ENCODE results near the gene CHTOP.
"Not testable (repeated sequence)": the region's sequence is repeated elsewhere in the genome, so short reads cannot be mapped to it uniquely, and the experiment has no call there.

Gene CHTOP

GRCh38 chr1:153633754-153634665 lies at the start of gene CHTOP:
Gene CHTOP (plus strand): TSS chr1:153634066. CDS start chr1:153636589, 2,523 bp downstream.
- DNase-seq = peak; percentile 98

DNA sequence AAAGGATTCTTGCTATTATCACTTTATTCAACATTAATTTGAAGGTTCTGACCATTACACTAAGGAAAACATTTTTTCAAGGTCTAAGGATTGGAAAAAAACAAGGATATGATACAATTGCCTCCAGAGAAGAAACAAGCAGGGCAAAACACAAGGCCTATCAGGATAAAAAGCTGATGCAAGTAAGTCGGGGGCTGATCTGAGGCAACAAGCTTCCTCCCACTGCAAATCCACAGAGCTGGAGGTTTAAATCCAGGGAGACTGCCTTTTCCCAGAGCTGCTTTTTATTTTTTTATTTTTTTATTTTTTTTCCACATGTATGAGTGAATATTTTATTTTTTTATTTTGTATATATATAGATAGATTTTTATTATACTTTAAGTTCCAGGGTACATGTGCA lies 48.9 kb upstream of the CHTOP start:
- no peak for DNase-seq

GRCh38 chr1:153586347-153586746 lies 47.5 kb upstream of the CHTOP start:
- no peak for DNase-seq

GRCh38 chr1:153587314-153587713 lies 46.6 kb upstream of the CHTOP start:
- peak; percentile 64 for DNase-seq

GRCh38 chr1:153588033-153588432 lies 45.8 kb upstream of the CHTOP start:
- DNase-seq = not testable (repeated sequence)

DNA sequence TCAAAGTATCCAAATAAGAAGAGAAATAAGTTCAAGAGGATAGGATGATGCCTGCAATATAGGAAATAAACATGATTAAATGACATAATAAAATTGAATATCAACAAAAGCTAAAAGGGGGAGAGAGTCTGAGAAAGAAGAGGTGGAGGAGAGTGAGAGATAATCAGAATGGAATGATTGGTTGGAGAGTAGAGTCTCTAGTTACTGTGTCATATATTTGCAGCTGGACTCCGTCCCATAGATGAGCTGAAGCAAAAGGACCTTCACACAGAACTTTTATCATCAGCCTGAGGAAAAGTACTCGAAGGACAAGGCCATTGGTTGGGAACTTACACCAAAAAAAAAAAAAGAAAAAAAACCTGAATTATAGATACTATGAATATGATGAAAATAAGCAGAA lies 45.4 kb upstream of the CHTOP start:
- DNase-seq = no peak

DNA sequence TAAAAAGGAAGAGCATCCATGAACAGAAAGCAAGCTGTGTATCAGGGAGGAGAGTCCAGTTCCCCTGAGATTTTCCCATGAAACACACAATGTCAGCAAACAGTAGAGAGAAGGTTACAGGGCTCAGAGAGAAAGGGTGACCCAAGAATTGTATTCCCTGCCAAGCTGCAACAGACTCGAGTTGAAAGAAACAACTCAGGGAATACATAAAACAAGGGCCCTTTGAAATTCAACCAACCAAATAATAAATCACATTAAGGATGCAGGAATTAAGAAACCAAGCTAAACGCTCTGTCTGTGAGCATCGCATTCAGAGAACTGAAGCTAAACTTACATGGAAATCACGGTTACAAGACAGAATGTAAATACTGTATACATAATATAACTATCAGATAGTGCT lies 41.1 kb upstream of the CHTOP start:
- DNase-seq = no peak

- peak; percentile 47 for DNase-seq
Measured at GRCh38 chr1:153597206-153597605, 36.7 kb upstream of the CHTOP start.

DNA sequence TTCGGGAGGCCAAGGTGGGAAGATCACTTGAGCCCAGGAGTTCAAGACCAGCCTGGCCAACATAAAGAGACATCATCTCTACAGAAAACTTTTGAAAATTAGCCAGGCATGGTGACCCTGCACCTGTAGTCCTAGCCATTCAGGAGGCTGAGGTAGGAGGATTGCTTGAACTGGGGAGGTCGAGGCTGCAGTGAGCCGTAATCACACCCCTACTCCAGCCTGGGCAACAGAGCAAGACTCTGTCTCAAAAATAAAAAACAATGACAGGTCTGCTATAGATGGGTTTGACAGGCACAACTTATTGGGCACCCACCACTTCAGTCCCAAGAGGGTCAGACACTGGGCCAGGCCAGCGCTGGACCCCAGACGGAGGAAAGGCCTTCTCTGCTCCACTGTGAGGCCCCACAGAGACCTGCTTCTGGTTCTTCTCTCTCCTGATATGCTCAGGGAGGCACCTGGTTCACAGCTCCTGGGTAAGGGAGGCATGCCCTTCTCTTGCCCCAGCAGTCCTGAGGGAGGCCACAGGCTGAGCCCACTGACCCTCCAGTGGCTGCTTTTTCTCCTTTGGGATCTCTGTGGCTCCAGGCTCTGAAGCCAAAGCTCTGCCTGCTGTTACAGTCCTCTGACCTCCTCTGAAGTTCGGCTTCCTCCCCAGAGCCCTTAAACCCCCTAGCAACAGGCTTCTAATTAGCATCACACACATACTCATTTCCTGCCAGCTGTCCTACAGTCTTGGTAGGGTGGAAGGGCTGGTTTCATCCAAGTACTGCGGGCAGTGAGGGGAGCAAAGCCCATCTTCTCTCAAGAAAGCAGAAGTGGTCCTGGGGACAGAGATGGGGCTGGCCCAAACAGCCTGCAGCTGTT lies 35.3 kb upstream of the CHTOP start:
- peak; percentile 82 for DNase-seq

DNA sequence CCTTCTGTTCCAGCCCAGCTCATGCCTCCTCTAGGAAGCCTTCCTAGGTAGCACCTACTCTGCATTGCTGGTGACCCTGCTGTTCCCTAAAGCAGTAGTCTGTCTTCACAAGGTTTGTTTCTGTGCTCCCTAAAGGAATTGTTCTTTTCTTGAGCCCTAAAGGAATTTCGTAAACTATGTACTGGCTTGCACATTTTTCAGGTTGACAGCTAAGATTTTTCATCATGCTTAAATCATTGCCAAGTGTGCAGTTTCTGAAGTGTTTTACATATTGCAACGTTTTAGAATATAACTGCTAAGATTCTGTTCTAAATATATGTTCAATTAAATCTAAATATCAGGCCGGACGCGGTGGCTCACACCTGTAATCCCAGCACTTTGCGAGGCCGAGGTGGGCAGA lies 34.0 kb upstream of the CHTOP start:
- DNase-seq = no peak

DNA sequence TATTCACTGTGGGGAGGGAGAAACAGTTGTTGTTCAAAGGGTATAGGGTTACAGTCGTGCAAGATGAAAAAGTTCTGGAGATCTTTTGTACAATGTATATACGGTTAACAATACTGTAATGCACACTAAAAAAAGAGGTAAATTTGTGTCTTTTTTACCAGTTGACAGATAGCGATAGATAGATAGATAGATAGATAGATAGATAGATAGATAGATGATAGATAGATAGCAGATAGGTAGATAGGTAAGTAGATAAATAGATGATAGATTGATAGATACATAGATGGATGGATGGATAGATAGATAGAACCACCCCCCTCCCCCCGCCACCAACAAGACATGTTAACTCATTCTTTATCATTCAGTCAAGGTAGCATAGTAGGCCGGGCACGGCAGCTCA lies 31.1 kb upstream of the CHTOP start:
- DNase-seq = no peak

GRCh38 chr1:153606194-153606593 lies 27.7 kb upstream of the CHTOP start:
- DNase-seq = no peak

DNA sequence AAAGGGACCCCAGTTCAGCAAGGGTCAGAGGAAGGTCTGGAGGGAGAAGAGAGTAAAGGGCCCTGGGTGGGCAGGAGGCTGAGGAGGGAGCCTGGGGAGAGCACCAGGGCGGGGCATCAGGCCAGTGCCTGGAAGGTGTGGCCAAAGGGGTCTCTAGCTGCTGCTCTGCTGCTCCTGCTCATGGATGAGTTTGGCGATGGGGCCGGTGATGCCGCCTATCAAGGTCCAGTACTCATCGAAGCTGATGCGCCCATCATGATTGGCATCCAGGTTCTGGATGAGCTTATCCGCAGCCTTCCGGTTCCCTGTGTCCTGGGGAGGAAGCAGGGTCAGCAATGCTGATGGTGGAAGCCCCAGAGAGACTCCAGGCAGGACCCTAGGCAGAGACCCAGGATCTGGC lies 26.5 kb upstream of the CHTOP start:
- no peak for DNase-seq

DNA sequence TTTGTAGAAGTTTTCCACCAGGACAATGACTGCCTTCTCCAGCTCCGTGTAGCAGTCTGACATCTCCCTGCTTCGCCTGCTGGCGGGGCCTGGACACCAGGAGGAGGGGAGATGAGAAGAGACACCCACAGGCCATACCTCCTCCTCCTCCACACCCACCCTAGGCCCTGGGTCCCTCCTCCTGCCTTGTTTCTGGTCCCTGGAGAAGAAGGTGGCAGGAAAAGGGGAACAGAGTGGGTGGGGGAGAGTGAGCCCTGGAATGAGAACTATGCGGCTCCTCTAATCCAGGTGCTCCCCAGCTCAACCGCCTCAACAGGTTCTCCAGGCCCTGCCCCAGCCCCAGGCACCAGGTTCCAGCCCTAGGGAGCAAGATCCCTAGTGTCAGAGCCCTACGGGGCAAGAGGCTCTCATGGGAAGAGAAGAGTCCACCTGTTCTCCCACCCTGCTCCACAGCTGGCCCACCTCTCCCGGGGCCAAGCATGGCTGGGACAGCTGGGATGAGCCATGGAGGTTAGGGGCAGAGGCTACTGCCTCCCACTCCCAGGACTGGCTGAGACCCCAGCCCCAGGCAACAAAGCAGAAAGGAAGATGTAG lies 25.7 kb upstream of the CHTOP start:
- peak; percentile 78 for DNase-seq

DNA sequence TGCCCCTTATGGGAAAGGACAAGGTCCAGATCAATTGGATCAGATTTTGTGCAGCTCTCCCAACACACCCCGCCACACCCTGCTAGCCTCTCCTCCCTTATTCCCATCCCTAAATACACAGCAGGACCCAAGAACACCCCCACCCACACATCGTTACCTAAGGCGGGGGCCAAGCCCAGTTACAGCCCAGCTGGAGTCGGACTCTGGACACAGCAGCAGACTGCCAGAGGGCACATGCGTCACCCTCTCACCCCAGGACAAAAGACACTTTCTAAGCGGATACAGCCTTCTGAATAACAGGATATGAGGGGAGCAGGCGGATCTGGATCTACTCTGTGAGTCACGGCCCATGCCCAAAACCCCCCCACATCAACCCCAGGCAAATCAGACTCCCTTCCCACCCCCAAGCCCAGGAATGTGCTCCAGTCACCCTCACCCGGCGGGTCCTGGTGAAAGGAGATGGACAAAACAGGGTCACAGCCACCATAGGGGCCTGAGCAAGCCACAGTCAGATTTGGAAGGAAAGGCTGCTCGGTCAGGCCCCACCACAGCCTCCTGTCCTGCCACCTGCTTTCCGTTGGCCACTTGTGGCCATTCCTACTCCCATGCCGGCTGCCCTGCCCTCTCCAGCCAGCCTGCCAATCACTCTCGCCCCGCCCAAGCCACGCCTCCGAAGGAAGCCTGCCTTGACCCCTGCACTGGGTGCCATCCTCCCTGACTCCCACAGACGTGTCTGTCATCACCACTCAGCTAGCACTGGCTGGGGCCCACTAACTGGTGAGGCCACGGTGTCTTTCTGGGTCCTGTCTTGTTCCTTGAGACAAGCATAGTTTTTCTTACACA lies 24.9 kb upstream of the CHTOP start:
- peak; percentile 98 for DNase-seq

- peak; percentile 62 for DNase-seq
Measured at GRCh38 chr1:153609585-153609907, 24.3 kb upstream of the CHTOP start.

GRCh38 chr1:153610334-153610733 lies 23.5 kb upstream of the CHTOP start:
- peak; percentile 95 for DNase-seq

- DNase-seq = no peak
Measured at GRCh38 chr1:153610811-153611301, 23.0 kb upstream of the CHTOP start.

DNA sequence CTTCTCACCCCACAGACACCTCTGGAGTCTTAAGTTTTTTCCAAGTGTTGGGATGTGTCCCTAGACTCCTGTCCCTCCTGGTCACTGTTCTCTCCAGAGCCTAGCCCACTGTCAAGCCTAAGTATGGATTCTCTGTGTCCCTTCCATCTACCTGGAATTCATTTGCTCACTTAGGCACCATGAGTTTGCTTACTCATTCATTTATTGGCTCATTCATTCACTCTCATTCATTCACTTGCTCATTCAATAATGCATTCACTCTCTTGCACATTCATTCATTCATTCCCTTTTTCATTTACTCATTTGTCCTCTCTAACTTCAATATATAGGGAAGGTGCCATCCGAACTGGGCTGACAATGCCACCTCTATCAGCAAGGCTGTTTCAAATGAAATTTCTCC lies 22.5 kb upstream of the CHTOP start:
- no peak for DNase-seq

DNA sequence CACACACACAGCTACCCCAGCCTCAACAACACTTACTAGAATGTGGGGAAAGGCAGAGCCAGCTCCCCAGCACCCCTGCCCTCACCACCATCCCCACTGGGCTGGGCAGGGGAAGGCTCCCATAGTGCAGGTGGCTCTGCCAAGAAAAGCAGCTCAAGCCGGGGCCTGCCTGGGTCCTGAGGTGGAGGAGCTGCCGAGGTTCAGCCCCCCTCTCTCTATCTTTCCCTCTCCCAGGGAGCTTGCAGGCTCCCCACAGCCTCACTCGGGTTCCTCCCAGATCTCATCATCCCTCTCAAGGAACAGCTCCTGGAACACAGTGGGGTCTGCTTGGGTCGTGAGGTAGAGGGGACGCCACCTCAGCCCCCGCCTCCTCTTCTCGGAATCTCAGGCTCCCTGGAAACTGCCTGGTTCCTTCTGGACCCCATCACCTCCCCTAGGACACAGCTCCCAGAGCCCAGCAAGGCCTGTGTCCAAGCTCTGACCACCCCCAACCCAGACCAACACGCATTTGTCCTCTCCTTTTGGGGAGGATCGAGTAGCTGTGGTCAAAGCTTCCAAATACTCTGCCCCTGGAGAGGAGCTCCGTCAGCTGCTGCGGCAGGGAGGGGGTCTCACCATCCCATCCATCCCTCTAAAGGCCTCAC lies 21.6 kb upstream of the CHTOP start:
- DNase-seq = no peak

GRCh38 chr1:153612755-153613331 lies 21.0 kb upstream of the CHTOP start, which contains the start of gene S100A16:
Gene S100A16 (minus strand): TSS chr1:153613137. CDS start chr1:153608151, 4,986 bp downstream.
- peak; percentile 83 for DNase-seq

Measured in islet precursor cell (in vitro differentiated cells).